Muscle layer of colon (tissue), 2 donors: ENCODE results near the gene KIAA0319L.

Source experiments
- H3K27ac ChIP-seq: one replicate; pipeline ENCODE4 v1.7.0; 2013; ENCODE audit warnings: low read depth, mild to moderate bottlenecking, low read length, moderate library complexity
- H3K27me3 ChIP-seq, 2 donors: one replicate each; pipeline ENCODE4 v1.7.0; 2013; ENCODE audit warnings: low read length in 2 of 2, mild to moderate bottlenecking in 2 of 2; ENCODE audit not compliant: insufficient read depth in 2 of 2, control insufficient read depth in 1 of 2
- H3K36me3 ChIP-seq: one replicate; pipeline ENCODE4 v1.7.0; 2013; ENCODE audit warnings: mild to moderate bottlenecking, low read length; ENCODE audit not compliant: insufficient read depth
- H3K4me1 ChIP-seq: one replicate; pipeline ENCODE4 v1.7.0; 2013; ENCODE audit warnings: mild to moderate bottlenecking, low read length; ENCODE audit not compliant: insufficient read depth
- H3K4me3 ChIP-seq, 2 donors: one replicate each; pipeline ENCODE4 v1.7.0; 2013; ENCODE audit warnings: low read length in 2 of 2, low read depth in 1 of 2, mild to moderate bottlenecking in 1 of 2, moderate library complexity in 1 of 2
- H3K9ac ChIP-seq: one replicate; pipeline ENCODE4 v1.7.0; 2013; ENCODE audit warnings: low read length
- H3K9me3 ChIP-seq: one replicate; pipeline ENCODE4 v1.7.0; 2013; ENCODE audit warnings: mild to moderate bottlenecking, low read length
- donor health status: abdominal sarcoma.
- donor health status: Adenocarcinoma of cecum.

KIAA0319L gene

DNA sequence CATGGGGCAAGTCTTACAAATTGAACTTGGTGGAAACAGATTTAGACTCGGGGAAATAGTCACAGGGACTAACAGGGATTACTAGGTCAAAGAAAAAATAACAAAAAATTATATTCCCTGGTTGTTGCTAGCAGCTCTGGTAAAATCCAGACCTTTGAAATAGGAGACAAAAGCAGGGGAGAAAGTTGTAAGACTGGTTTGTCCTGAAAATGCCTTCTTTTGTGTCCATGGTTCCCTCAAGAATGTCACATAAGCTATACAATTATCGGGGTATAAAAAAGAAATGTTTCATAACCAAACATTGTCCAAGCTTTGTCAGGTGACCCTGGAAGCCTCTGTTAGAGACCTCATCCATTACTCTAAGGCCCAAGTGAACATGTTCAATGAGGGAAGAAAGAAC lies 33.1 kb downstream of the KIAA0319L start:
- Histone ChIP-seq H3K9ac (no peak overlapping the region), H3K27ac (no peak overlapping the region), H3K4me3 (no peak overlapping the region), H3K4me1 (no peaks in the 10 kb centered on the region), H3K9me3 (no peaks in the 10 kb centered on the region), H3K27me3 (no peaks in the 10 kb centered on the region), H3K36me3 (no peaks in the 10 kb centered on the region)

GRCh38 chr1:35519432-35519831 lies 37.8 kb downstream of the KIAA0319L start:
- Histone ChIP-seq H3K9ac (no peak overlapping the region), H3K4me1 (no peaks in the 10 kb centered on the region), H3K27me3 (no peaks in the 10 kb centered on the region), H3K4me3 (no peak overlapping the region), H3K27ac (no peak overlapping the region), H3K36me3 (no peaks in the 10 kb centered on the region), H3K9me3 (no peaks in the 10 kb centered on the region)

- H3K9me3 ChIP-seq = no peaks in the 10 kb centered on the region
- no peaks in the 10 kb centered on the region for H3K27me3 ChIP-seq
Measured at GRCh38 chr1:35518183-35518582, 39.0 kb downstream of the KIAA0319L start.

GRCh38 chr1:35511305-35511704 lies 45.9 kb downstream of the KIAA0319L start:
- Histone ChIP-seq H3K27ac (no peak overlapping the region), H3K9ac (no peak overlapping the region), H3K27me3 (no peaks in the 10 kb centered on the region), H3K9me3 (no peaks in the 10 kb centered on the region), H3K4me1 (no peaks in the 10 kb centered on the region), H3K4me3 (no peak overlapping the region), H3K36me3 (peaks cover 3% of the 10 kb centered on the region)

More at GRCh38 chr1:35518183-35518582, 39.0 kb downstream of the KIAA0319L start:
- Histone ChIP-seq H3K27ac (no peak overlapping the region), H3K4me3 (no peak overlapping the region), H3K9ac (no peak overlapping the region), H3K4me1 (no peaks in the 10 kb centered on the region), H3K36me3 (no peaks in the 10 kb centered on the region)

DNA sequence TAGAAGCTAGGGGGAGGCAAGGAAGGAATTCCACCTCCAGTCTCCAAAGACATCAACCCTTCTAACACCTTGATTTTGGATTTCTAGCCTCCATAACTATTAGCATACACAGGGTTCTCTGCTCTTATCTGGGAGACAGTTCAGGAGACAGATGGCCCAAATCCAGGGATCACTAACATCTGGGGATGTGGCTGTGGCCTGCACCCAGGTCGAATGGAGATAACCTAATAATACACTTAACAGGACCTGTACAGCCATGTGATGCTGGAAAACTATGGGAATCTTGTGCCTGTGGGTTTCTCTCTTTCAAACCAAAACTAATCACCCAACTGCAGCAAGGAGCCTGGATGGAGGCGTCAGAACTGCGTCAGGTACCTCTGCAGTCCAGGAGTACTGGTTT lies 47.6 kb downstream of the KIAA0319L start:
- H3K4me1 ChIP-seq = no peaks in the 10 kb centered on the region
- H3K9ac ChIP-seq = no peak overlapping the region
- H3K4me3 ChIP-seq = no peak overlapping the region
- no peaks in the 10 kb centered on the region for H3K9me3 ChIP-seq
- no peaks in the 10 kb centered on the region for H3K27me3 ChIP-seq
- H3K36me3 ChIP-seq = peaks cover 14% of the 10 kb centered on the region
- no peak overlapping the region for H3K27ac ChIP-seq

GRCh38 chr1:35507947-35508346 lies 49.3 kb downstream of the KIAA0319L start:
- no peaks in the 10 kb centered on the region for H3K27me3 ChIP-seq
- H3K4me1 ChIP-seq = no peaks in the 10 kb centered on the region
- peaks cover 14% of the 10 kb centered on the region for H3K36me3 ChIP-seq
- H3K9ac ChIP-seq = no peak overlapping the region
- H3K4me3 ChIP-seq = no peak overlapping the region
- H3K27ac ChIP-seq = no peak overlapping the region
- H3K9me3 ChIP-seq = no peaks in the 10 kb centered on the region

DNA sequence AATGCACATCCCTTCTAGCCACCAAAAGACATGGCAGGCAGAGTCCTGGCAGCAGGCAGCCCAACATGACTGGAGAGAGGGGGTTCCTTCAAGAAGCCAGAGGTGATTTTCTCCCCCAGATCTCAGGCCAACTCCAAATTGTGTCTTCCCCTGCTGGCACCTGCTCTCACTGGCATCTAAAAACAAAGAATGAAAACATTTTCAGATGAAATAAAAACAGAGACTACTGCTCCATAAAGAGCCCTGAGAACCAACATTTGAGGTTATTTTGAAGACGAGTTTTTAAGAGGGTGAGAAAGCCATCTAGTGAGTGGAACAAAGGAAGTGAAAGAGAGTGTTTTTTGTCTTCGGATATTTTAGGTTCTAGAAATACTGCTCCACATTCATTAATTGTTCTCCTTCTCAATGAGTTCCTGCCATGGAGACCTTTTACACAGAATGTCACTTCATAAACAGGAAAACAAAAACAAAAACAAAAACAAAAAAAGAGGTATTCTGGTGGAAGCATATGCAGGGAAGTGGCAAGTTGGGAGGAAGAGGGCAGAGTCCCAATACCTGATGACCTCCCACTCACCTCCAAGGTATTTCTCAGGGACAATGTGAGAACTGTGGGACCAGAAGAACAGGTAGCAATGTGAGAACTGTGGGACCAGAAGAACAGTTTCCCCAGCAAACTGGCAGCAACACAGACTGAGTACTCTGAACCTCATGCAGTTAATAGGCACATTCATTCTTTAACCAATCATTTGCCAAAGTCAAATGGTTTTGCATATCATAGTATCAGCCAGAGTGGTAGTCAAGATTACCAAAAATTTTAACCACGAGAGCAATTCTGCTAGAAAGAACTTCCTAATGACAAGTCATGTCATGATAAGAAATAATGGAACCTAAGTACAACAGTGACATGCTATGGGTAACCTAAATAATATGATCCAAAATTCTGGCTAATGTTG lies 50.0 kb downstream of the KIAA0319L start:
- Histone ChIP-seq H3K36me3 (peaks cover 14% of the 10 kb centered on the region), H3K27ac (no peak overlapping the region), H3K4me1 (no peaks in the 10 kb centered on the region), H3K27me3 (no peaks in the 10 kb centered on the region), H3K4me3 (no peak overlapping the region), H3K9me3 (no peaks in the 10 kb centered on the region), H3K9ac (no peak overlapping the region)

DNA sequence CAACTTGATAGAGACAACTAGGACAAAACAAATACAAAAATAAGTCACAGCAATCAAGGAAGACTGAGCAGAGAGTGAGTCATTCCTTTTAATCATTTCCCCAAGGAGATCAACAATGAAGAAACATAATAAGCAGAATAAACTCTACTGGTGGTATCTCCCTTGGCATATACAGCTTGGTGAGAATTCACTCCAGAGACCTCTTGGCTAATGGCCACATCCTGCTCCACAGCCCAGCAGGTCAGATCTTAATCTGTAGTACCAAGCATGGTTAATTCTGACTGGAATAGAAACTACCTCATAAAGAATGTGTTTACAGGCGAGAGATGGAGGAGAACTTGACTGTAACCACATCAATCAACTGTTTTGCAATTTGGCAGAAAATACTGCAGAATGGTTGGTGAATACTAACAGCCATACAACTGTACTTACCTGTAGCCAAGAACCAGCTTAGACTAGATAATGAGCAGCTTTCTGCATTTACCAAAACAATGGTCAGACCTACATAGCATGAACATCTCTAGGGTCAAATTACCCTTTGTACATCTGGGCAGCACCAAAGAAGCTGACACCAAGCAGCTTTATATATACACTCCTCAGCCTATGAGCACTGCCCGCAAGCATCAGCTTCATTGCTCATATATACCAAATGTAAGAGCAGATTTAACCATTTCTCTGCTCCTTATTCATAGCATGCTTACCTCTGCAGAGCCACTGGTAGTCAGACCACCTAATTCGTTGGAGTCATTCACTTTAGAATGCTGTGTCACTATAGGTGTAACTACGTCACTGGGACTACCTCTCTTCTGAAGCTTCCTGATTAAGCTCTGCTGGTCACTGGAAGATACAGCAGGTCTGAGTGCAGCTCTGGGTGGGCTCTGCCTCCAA lies 51.0 kb downstream of the KIAA0319L start:
- Histone ChIP-seq H3K36me3 (peaks cover 14% of the 10 kb centered on the region), H3K4me3 (no peak overlapping the region), H3K9me3 (no peaks in the 10 kb centered on the region), H3K4me1 (no peaks in the 10 kb centered on the region), H3K9ac (no peak overlapping the region), H3K27me3 (no peaks in the 10 kb centered on the region), H3K27ac (no peak overlapping the region)

DNA sequence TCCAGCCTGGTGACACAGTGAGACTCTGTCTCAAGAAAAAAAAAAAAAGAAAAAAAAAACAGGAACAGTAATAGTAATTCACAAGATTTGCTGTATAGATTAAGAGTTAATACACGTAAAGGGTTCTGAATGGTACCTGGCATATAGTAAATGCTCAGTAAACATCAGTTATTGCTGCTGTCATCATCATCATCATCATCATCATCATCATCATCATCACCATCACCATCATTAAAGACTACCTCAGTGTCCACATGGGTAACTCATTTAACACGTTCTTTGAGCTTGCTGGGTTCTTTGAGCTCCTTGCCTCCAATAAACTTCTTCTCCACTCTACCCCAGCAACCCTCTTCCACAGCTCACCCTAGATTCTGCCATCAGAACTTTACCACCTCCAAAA lies 55.0 kb downstream of the KIAA0319L start:
- no peaks in the 10 kb centered on the region for H3K27me3 ChIP-seq
- no peaks in the 10 kb centered on the region for H3K9me3 ChIP-seq
- H3K36me3 ChIP-seq = peaks cover 14% of the 10 kb centered on the region
- peaks cover 7% of the 10 kb centered on the region for H3K4me1 ChIP-seq
- H3K9ac ChIP-seq = no peak overlapping the region
- no peak overlapping the region for H3K4me3 ChIP-seq
- no peak overlapping the region for H3K27ac ChIP-seq

DNA sequence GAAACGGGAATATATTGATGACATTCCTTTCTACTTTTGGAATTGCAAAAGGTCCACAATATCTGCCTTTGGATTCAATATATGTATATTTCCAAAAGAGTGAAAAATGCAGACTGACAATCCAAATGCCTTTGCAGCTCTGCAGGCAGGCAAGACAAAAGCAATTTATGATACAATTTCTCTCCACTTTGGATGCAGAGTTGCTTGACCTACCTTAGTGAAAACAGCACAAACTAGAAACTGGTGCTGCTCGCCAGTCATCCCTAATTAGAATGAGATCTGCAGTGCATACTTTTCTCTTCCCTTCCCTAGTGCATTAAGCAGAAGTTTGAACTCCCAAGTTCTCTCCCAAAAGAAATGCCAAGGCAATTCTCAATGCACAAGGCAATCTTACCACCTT lies 56.8 kb downstream of the KIAA0319L start:
- Histone ChIP-seq H3K9ac (no peak overlapping the region), H3K27me3 (no peaks in the 10 kb centered on the region), H3K9me3 (no peaks in the 10 kb centered on the region), H3K36me3 (peaks cover 2% of the 10 kb centered on the region), H3K27ac (no peak overlapping the region), H3K4me3 (no peak overlapping the region), H3K4me1 (peaks cover 7% of the 10 kb centered on the region)

DNA sequence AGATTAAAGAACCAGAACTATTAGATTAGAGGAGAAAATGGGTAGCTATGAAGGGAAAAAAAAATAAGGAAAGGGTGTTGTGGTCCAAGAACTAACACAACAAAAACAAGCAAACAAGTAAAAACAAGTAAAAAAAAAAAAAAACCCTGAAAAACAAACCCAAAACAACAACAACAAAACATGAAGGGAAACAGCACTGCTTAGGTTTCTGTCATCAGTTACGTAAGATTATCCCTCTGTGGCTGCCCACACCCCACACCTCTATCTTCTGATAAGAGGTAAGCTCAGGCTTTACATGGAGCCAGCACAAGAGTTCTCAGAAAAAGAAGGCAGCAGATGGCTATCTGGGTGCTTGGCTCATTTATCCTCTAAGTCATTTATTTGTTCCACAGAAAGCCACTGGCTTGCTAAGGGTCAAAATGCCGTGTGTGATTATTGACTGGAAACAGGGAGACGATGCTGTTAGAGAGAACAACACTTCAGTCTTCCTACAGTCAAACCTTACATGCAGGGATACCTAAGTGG lies 57.5 kb downstream of the KIAA0319L start:
- no peaks in the 10 kb centered on the region for H3K36me3 ChIP-seq
- H3K27ac ChIP-seq = no peak overlapping the region
- H3K4me3 ChIP-seq = no peak overlapping the region
- no peak overlapping the region for H3K9ac ChIP-seq
- no peaks in the 10 kb centered on the region for H3K27me3 ChIP-seq
- H3K4me1 ChIP-seq = peaks cover 7% of the 10 kb centered on the region
- no peaks in the 10 kb centered on the region for H3K9me3 ChIP-seq
